Cardiac fibroblast (primary cell): Measurements from ENCODE around the gene MYO7B.

Source experiments
- DNase-seq, 2 donors: peaks; one replicate each; pipeline versions ENCODE4 v3.0.0 to v3.0.0-alpha.2; 2010; ENCODE audit warnings: low read depth in 2 of 2
- H3K4me3 ChIP-seq, 2 donors: replicated peaks in 1 of 2; 1 replicate in 1 of 2; 2 replicates in 1 of 2; pipeline ENCODE4 v1.5.1; 2011; ENCODE audit warnings: low read depth in 2 of 2, low read length in 2 of 2, mild to moderate bottlenecking in 2 of 2, moderate library complexity in 1 of 2
- CTCF ChIP-seq: IDR thresholded peaks from one replicate; pipeline ENCODE4 v1.5.1; 2011; ENCODE audit warnings: low read depth, mild to moderate bottlenecking, low read length, inconsistent platforms

The MYO7B gene

DNA sequence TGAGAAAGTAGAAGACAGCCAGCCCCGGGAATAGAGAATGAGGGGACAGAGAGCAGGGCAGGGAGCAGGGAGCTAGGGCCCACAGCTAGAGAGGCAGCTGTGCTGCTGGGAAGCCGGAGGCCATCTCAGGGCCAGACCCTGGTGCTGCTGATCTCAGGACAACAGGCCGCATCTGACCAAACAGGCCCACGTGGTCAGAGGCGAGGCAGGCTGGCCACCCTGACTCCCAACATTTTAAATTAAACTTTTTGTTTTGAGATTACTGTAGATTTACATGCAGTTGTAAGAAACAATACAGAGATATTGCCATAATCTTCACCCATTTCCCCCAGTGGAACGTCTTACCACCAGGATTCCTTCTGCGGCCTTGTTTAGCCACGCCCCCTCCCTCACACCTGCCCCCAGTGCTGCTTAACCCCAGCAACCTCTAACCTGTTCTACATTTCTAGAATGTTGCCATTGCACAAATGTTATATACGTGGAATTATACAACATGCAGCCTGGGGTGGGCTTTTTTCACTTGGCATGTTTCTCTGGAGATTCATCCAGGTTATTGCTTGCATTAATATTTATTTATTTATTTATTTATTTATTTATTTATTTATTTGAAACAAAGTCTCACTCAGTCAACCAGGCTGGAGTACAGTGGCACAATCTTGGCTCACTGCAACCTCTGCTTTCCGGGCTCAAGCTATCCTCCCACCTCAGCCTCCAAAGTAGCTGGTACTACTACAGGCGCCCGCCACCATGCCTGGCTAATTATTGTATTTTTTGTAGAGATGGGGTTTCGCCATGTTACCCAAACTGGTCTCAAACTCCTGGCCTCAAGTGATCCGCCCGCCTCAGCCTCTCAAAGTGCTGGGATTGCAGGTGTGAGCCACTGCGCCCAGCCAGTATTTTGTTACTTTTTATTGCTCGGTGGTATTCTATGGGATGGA is 61.8 kb downstream of the MYO7B start:
- no peak for TF ChIP-seq CTCF
- no peak for DNase-seq
- no peak overlapping the region for H3K4me3 ChIP-seq

GRCh38 chr2:127597984-127598380 is 62.5 kb downstream of the MYO7B start:
- peak in 1 of 2 donors; percentile 88 for DNase-seq
- no peak overlapping the region for H3K4me3 ChIP-seq
- TF ChIP-seq CTCF: no peak

DNA sequence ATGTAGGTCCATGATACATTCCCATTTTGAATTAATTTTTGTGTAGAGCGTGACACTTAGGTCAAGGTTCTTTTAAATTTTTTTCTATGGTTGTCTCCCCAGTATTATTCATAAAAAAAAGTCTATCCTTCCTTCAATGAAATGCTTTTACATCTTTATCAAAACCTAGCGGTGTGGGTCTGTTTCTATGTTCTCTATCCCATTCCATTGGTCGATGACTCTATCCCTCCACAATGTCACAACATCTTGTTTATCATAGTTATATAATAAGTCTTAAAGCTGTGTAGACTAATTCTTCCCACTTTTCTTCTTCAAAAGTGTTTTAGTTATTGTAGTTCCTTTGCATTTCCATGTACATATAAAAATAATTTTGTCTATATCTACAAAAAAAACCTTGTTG is 63.2 kb downstream of the MYO7B start:
- no peak for TF ChIP-seq CTCF
- no peak overlapping the region for H3K4me3 ChIP-seq
- DNase-seq: peak in 1 of 2 donors; percentile 74

- no peak for TF ChIP-seq CTCF
- H3K4me3 ChIP-seq: no peak overlapping the region
- DNase-seq: peak in 1 of 2 donors; percentile 69
These were observed 63.7 kb downstream of the MYO7B start for GRCh38 chr2:127599211-127599610.

DNA sequence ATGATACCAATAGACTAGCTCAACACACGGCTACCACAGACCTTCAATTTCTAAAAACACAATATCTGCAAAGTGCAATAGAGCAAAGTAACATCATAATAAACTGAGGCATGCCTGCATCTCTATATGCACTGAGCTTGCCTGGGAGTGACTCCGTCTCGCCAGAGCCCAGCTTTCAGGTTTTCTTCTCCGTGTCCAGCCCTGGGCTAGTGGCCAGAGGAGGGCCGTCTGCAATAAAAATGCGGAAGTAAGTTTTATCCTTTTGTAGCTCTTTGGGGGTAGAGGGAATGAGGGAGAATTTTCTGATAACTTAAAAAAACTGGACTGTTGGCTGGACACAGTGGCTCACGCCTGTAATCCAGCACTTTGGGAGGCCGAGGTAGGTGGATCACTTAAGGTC is 69.5 kb downstream of the MYO7B start:
- H3K4me3 ChIP-seq: no peak overlapping the region
- peak in 1 of 2 donors; percentile 16 for DNase-seq
- TF ChIP-seq CTCF: no peak

DNA sequence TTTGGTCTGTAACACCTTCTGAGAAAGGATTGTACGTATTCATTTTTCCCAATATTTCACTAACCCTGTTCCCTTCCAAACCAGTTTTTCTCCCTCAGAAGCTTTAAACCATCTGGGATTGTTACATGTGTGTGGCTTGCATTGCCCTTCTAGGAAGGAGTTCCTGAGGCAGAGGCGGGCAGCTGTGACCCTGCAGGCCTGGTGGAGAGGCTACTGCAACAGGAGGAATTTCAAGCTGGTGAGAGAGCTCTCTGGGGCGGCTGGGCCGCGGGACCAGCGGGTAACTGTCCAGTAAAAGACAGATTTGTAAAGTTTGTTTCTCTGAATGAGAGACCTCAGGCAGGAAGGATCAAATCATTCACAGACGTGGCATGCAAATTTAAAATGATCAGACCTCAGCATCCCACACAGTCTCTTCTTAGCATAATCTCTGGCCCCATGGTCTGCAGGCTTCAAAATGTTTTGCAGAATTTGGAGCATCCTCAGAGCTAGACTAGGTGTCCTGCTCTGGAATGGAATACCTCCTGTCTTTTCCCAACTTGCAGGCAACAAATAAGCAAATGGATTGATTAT is 70.3 kb downstream of the MYO7B start:
- DNase-seq: no peak
- H3K4me3 ChIP-seq: no peak overlapping the region
- no peak for TF ChIP-seq CTCF
